Activated CD8-positive, alpha-beta T cell treated with anti-CD3 and anti-CD28 coated beads for 36 hours (primary cell): ENCODE measurements around the gene CD44. TPM values are rescaled to one million over a fixed set of nuclear protein-coding genes. Genes with fewer than 3 reads are reported as not detected.
A peak's percentile ranks its signal among the peaks of the same experiment; 100 is the strongest.

Experiments
- ATAC-seq: fragments of 200-7000 bp; cut with Tn5 transposase; one replicate; pipeline ENCODE4 v1.10.0; 2021; ENCODE audit warnings: mild to moderate bottlenecking, moderate library complexity
- CTCF ChIA-PET: fragments of 350-600 bp; sonication (Branson Sonifier 250); formaldehyde crosslinking; loops from one replicate; lab custom pipeline; 2021; ENCODE audit warnings: antibody characterized with exemption; lab: Charles Lee
- POLR2A ChIA-PET: fragments of 350-600 bp; sonication (Branson Sonifier 250); formaldehyde crosslinking; loops from one replicate; lab custom pipeline; 2021; ENCODE audit warnings: antibody characterized with exemption; lab: Charles Lee
- DNase-seq: peaks from one replicate; pipeline ENCODE4 v3.0.0-alpha.2; 2020
- H3K27ac Mint-ChIP-seq: one replicate; pipeline ENCODE4 v1.8.0; 2021; ENCODE audit warnings: mild to moderate bottlenecking, mixed read lengths
- H3K27me3 Mint-ChIP-seq: one replicate; pipeline ENCODE4 v1.8.0; 2021; ENCODE audit warnings: mixed read lengths
- H3K36me3 Mint-ChIP-seq: one replicate; pipeline ENCODE4 v1.8.0; 2021; ENCODE audit warnings: low read depth, mixed read lengths
- H3K4me1 Mint-ChIP-seq: one replicate; pipeline ENCODE4 v1.8.0; 2021; ENCODE audit warnings: low read depth, mixed read lengths
- H3K4me3 Mint-ChIP-seq: one replicate; pipeline ENCODE4 v1.8.0; 2021; ENCODE audit warnings: mild to moderate bottlenecking, moderate library complexity, mixed read lengths
- H3K9me3 Mint-ChIP-seq: one replicate; pipeline ENCODE4 v1.8.0; 2021; ENCODE audit warnings: mixed read lengths
- intact Hi-C: fragments of 100-400 bp; cut with micrococcal nuclease; formaldehyde crosslinking; loops from one replicate; pipeline ENCODE4 v1.10.0; 2022
- total RNA-seq, 2 experiments: library from RNA; stranded (reverse); gene quantifications; one replicate each; pipeline ENCODE4 v1.2.3, GENCODE V29; 2021
- TF ChIP-seq, protein P1 (sequence below): fragments of 200-600 bp; IDR thresholded peaks from one replicate; pipeline ENCODE4 v1.8.0; 2022; ENCODE audit warnings: antibody characterized with exemption, mild to moderate bottlenecking

Gene CD44
- total RNA-seq, 2 experiments from 2014 or later = 363 to 373 TPM

DNA sequence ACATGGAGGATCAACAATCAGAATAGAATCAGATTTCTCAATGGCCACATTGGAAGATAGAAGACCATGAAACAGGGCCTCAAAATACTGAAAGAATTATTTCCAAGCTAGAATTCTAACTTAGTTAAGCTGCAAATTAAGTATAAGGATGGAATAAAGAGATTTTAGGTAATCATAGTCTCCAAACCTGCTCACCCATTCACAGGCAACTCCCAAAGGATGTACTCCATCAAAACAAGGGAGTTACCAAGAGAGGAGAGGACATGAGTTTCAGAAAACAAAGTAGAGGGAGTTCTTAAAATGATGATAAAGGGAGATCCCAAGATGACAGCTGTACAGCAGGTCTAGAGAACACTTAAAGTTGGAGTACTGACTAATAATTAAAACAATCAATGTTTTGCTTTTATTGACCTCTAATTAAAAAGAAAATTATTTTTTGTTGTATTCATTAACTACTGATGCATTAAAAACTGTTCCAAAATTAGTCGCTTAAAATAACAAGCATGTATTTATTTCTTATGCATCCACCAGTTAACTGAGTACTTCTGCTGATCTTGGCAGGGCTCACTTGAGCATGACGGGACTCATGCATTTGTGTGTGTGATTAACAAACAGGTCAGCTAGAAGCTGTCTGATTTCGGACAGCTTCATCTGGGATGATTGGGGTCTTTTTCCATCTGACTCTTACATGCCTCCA is 95.6 kb downstream of the CD44 start:
- CTCF ChIA-PET = interaction anchor here (1.4 to 6.1 kb wide), 4 partner anchors 12 to 247 kb away, joined by 4 to 35 read pairs (median 8); no protein-coding TSS in a partner anchor
- no peak overlapping the region for H3K27ac Mint-ChIP-seq
- POLR2A ChIA-PET = interaction anchor here (0.7 kb wide), 1 partner anchor 10 kb away, joined by 4 read pairs; no protein-coding TSS in a partner anchor
- intact Hi-C loops = loop anchor here (5.0 kb wide), 3 partner anchors 57 to 237 kb away; no protein-coding TSS in a partner anchor
- no peak overlapping the region for H3K4me3 Mint-ChIP-seq
- H3K4me1 Mint-ChIP-seq = peaks cover 63% of the 10 kb centered on the region
- no peak for ATAC-seq
- peaks cover 43% of the 10 kb centered on the region for H3K36me3 Mint-ChIP-seq
- TF ChIP-seq, protein P1, sequence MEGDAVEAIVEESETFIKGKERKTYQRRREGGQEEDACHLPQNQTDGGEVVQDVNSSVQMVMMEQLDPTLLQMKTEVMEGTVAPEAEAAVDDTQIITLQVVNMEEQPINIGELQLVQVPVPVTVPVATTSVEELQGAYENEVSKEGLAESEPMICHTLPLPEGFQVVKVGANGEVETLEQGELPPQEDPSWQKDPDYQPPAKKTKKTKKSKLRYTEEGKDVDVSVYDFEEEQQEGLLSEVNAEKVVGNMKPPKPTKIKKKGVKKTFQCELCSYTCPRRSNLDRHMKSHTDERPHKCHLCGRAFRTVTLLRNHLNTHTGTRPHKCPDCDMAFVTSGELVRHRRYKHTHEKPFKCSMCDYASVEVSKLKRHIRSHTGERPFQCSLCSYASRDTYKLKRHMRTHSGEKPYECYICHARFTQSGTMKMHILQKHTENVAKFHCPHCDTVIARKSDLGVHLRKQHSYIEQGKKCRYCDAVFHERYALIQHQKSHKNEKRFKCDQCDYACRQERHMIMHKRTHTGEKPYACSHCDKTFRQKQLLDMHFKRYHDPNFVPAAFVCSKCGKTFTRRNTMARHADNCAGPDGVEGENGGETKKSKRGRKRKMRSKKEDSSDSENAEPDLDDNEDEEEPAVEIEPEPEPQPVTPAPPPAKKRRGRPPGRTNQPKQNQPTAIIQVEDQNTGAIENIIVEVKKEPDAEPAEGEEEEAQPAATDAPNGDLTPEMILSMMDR = no peak
- DNase-seq = no peak
- H3K27me3 Mint-ChIP-seq = no peaks in the 10 kb centered on the region
- peaks cover 15% of the 10 kb centered on the region for H3K9me3 Mint-ChIP-seq

- intact Hi-C loops = loop anchor here (5.0 kb wide), 2 partner anchors 58 to 93 kb away; no protein-coding TSS in a partner anchor
- Mint-ChIP-seq H3K36me3 (peaks cover 38% of the 10 kb centered on the region), H3K27ac (no peak overlapping the region), H3K9me3 (peaks cover 15% of the 10 kb centered on the region), H3K27me3 (no peaks in the 10 kb centered on the region), H3K4me1 (peaks cover 68% of the 10 kb centered on the region), H3K4me3 (no peak overlapping the region)
- TF ChIP-seq, protein P1 = no peak
- DNase-seq (no peak), ATAC-seq (no peak)
- POLR2A ChIA-PET = interaction anchor here (0.9 to 1.7 kb wide), 2 partner anchors 11 to 110 kb away, joined by 3 read pairs; no protein-coding TSS in a partner anchor
- CTCF ChIA-PET = interaction anchor here (1.2 to 6.1 kb wide), 5 partner anchors 11 to 247 kb away, joined by 4 to 35 read pairs (median 6); no protein-coding TSS in a partner anchor
These were observed 96.1 kb downstream of the CD44 start for GRCh38 chr11:35235157-35235468.

GRCh38 chr11:35235498-35235897 is 96.5 kb downstream of the CD44 start:
- TF ChIP-seq, protein P1 = no peak
- H3K4me1 Mint-ChIP-seq = peaks cover 67% of the 10 kb centered on the region
- CTCF ChIA-PET = interaction anchor here (0.9 to 6.1 kb wide), 9 partner anchors 11 to 309 kb away, joined by 3 to 35 read pairs (median 5); no protein-coding TSS in a partner anchor
- H3K9me3 Mint-ChIP-seq = peaks cover 15% of the 10 kb centered on the region
- POLR2A ChIA-PET = interaction anchor here (0.9 to 1.7 kb wide), 2 partner anchors 11 to 109 kb away, joined by 3 read pairs; no protein-coding TSS in a partner anchor
- H3K36me3 Mint-ChIP-seq = peaks cover 34% of the 10 kb centered on the region
- no peak for DNase-seq
- H3K4me3 Mint-ChIP-seq = no peak overlapping the region
- peak overlapping the region; percentile 53 for H3K27ac Mint-ChIP-seq
- intact Hi-C loops = loop anchor here (5.0 kb wide), 2 partner anchors 58 to 93 kb away; no protein-coding TSS in a partner anchor
- ATAC-seq = peak; percentile 21
- H3K27me3 Mint-ChIP-seq = no peaks in the 10 kb centered on the region

DNA sequence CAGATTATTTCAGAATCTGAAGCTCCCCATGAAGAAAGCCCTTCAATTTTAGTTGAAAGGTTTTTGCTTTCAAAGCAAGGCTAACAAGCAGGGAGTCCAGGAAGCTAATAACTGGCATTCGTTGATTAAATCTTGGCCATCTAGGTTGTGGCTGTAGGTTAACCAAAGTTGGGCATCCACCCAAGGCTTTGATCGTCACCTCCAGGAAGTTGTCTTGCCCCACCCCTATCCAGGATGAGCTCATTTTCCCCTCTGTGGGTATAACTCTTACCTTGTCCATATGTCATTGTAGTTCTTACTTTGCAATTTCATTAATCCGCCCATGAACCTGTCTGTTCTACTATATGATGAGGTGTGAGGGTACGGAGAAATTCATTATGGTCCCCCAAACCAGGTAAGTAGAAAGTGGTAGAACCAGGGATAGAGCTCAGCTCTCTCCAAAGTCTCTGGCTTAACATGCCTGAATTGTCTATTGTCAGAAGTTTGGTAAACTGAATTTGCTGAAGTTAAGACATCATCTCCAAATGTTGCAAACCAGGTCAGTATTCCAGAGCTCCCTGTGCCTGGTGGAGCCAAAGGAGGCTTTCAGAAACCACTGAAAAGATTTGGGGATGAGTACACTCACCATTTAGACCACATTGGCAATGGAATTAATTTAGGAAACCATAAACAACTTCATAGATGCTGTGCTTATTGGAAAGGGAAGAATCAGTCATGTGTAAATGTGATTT is 97.1 kb downstream of the CD44 start:
- TF ChIP-seq, protein P1 = no peak
- H3K4me1 Mint-ChIP-seq = peaks cover 69% of the 10 kb centered on the region
- peaks cover 28% of the 10 kb centered on the region for H3K36me3 Mint-ChIP-seq
- ATAC-seq = peak; percentile 85
- H3K27ac Mint-ChIP-seq = peak overlapping the region; percentile 53
- CTCF ChIA-PET = interaction anchor here (0.6 to 6.1 kb wide), 14 partner anchors 10 to 313 kb away, joined by 3 to 35 read pairs (median 4); no protein-coding TSS in a partner anchor
- no peak overlapping the region for H3K4me3 Mint-ChIP-seq
- POLR2A ChIA-PET = interaction anchor here (0.6 to 1.7 kb wide), 3 partner anchors 10 to 151 kb away, joined by 3 read pairs; no protein-coding TSS in a partner anchor
- intact Hi-C loops = loop anchor here (5.0 kb wide), 2 partner anchors 59 to 94 kb away; no protein-coding TSS in a partner anchor
- peaks cover 15% of the 10 kb centered on the region for H3K9me3 Mint-ChIP-seq
- DNase-seq = peak; percentile 84
- no peaks in the 10 kb centered on the region for H3K27me3 Mint-ChIP-seq
